ENCODE results near the gene CTTNBP2NL. TPM values are rescaled to one million over a fixed set of nuclear protein-coding genes. Genes with fewer than 3 reads are reported as not detected.

CTTNBP2NL gene
- total and polyA plus RNA-seq, 10 of the 15 experiments (the other 5 are each of a cell fraction or from before 2014, with no cell fraction given): 2.1 to 11.3 (median 5.6) TPM

GRCh38 chr1:112464501-112464900 is 68.5 kb downstream of the CTTNBP2NL start:
- TF ChIP-seq TCF12 (IDR thresholded peaks at IDR 0.05; ENCODE audit: low read depth, low read length) (no peak), KLF5 (IDR thresholded peaks at IDR 0.05; ENCODE audit: partially characterized antibody) (no peak), NFYB (IDR thresholded peaks at IDR 0.05; ENCODE audit: insufficient read depth, low read depth, low read length) (no peak), ZNF24 (IDR thresholded peaks at IDR 0.05) (no peak), NFIC (IDR thresholded peaks at IDR 0.05; ENCODE audit: low read depth, low read length) (no peak), EZH2 (IDR thresholded peaks at IDR 0.05; ENCODE audit: borderline replicate concordance, control insufficient read depth, low read depth, low read length) (no peak), CEBPZ (IDR thresholded peaks at IDR 0.05; ENCODE audit: low read depth, low read length) (no peak), BRCA1 (IDR thresholded peaks at IDR 0.05; ENCODE audit: low read depth, low read length) (no peak), ZNF217 (IDR thresholded peaks at IDR 0.05) (no peak), TAF1 (IDR thresholded peaks at IDR 0.05; ENCODE audit: borderline replicate concordance, low read depth, low read length) (no peak), BCL11A (IDR thresholded peaks at IDR 0.05; ENCODE audit: low read depth, low read length) (no peak), ZNF274 (IDR thresholded peaks at IDR 0.05; ENCODE audit: insufficient read depth, insufficient read length) (no peak), ATF2 (IDR thresholded peaks at IDR 0.05; ENCODE audit: low read length) (no peak), PBX3 (IDR thresholded peaks at IDR 0.05; ENCODE audit: insufficient replicate concordance, low read depth, low read length) (no peak)
- H2AFZ ChIP-seq (ENCODE audit: control insufficient read depth, low read depth, low read length): no peak overlapping the region
- no peaks in the 10 kb centered on the region for H3K27me3 ChIP-seq (replicated peaks in 1 of 2; ENCODE audit: control insufficient read depth in 2 of 2, insufficient read depth in 2 of 2, low read length in 1 of 2)
- no peak overlapping the region for H3K27ac ChIP-seq (ENCODE audit: control insufficient read depth, insufficient read depth)
- intact Hi-C loops (cut with micrococcal nuclease; ENCODE audit: unreplicated experiment) (no loop called here), in situ Hi-C loops (cut with MboI) (loop anchor here (5.0 kb wide), 1 partner anchor 67 kb away; the partner anchor contains the start of gene CTTNBP2NL)
- H3K4me2 ChIP-seq (ENCODE audit: control insufficient read depth, insufficient read depth): no peak overlapping the region
- no peaks in the 10 kb centered on the region for H4K20me1 ChIP-seq (ENCODE audit: control insufficient read depth, insufficient read depth)
- ATAC-seq (no peak), DNase-seq (ENCODE audit: low read depth, low spot score) (no peak), FAIRE-seq (no peak)
- ChIA-PET SMC1A (ENCODE audit: uncharacterized antibody, unreplicated experiment) (interaction anchor here (1.0 to 3.7 kb wide), 4 partner anchors 18 to 73 kb away, joined by 4 to 22 read pairs (median 6); no protein-coding TSS in a partner anchor), RAD21 (ENCODE audit: unreplicated experiment) (interaction anchor here (0.8 to 3.0 kb wide), 4 partner anchors 61 to 147 kb away, joined by 3 to 20 read pairs (median 4); no protein-coding TSS in a partner anchor), POLR2A (no interaction called here), CTCF (interaction anchor here (1.0 to 7.5 kb wide), 5 partner anchors 39 to 243 kb away, joined by 4 to 195 read pairs (median 5); partner anchors contain the start of genes CTTNBP2NL and RHOC)
- no peaks in the 10 kb centered on the region for H3K9me3 ChIP-seq (replicated peaks; ENCODE audit: control insufficient read depth, insufficient read depth, low read length)
- no peak overlapping the region for H3K4me3 ChIP-seq
- WGBS (ENCODE audit: insufficient coverage, insufficient replicate concordance, low lambda C conversion rate, missing lambda C conversion rate): 77% methylated on average over 4 of the region's 4 CpGs
- H3K4me1 ChIP-seq (ENCODE audit: control insufficient read depth, insufficient read depth, low read length): peaks cover 15% of the 10 kb centered on the region
- no peaks in the 10 kb centered on the region for H3K79me2 ChIP-seq (ENCODE audit: control insufficient read depth, insufficient read depth, low read length)
- H3K36me3 ChIP-seq (ENCODE audit: control insufficient read depth in 2 of 2, insufficient read depth in 2 of 2, low read length in 1 of 2): no peaks in the 10 kb centered on the region; a peak in 1 of 4 replicates
- BruUV-seq (replicated peaks): no TSS peak
- no peak overlapping the region for H3K9ac ChIP-seq (ENCODE audit: control insufficient read depth, insufficient read depth, low read length)
